ENCODE results near the gene TAOK3. TPM values are rescaled to one million over a fixed set of nuclear protein-coding genes. Genes with fewer than 3 reads are reported as not detected.
"Not testable (repeated sequence)": the region's sequence is repeated elsewhere in the genome, so short reads cannot be mapped to it uniquely, and the experiment has no call there.

TAOK3 gene
- total RNA-seq, 3 donors from 2014 or later, result 43.5 to 57.8 (median 46.9) TPM

DNA sequence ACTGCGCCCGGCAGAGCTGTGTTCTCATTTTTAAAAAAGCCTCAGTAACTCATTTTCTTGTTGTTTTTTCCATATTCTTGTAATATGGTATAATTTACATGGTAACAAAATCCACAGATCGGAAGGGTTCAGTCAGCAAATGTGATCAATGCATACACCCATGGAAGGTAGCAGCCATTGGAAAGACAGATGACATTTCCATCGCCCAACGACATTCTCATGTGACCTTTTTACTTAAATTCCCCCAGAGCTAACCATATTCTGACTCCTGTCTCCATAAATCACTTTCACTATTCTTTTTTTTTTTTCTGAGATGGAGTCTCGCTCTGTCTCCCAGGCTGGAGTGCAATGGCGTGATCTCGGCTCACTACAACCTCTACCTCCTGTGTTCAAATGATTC lies 231.9 kb downstream of the TAOK3 start:
- DNase-seq (ENCODE audit: low spot score in 2 of 2), result no peak
- Histone ChIP-seq H3K27me3 (no peaks in the 10 kb centered on the region), H3K4me3 (no peak overlapping the region), H3K27ac (no peak overlapping the region), H3K36me3 (no peaks in the 10 kb centered on the region), H3K4me1 (no peaks in the 10 kb centered on the region), H3K9me3 (no peaks in the 10 kb centered on the region)
- TF ChIP-seq, protein P1, sequence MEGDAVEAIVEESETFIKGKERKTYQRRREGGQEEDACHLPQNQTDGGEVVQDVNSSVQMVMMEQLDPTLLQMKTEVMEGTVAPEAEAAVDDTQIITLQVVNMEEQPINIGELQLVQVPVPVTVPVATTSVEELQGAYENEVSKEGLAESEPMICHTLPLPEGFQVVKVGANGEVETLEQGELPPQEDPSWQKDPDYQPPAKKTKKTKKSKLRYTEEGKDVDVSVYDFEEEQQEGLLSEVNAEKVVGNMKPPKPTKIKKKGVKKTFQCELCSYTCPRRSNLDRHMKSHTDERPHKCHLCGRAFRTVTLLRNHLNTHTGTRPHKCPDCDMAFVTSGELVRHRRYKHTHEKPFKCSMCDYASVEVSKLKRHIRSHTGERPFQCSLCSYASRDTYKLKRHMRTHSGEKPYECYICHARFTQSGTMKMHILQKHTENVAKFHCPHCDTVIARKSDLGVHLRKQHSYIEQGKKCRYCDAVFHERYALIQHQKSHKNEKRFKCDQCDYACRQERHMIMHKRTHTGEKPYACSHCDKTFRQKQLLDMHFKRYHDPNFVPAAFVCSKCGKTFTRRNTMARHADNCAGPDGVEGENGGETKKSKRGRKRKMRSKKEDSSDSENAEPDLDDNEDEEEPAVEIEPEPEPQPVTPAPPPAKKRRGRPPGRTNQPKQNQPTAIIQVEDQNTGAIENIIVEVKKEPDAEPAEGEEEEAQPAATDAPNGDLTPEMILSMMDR (IDR thresholded peaks at IDR 0.05), result no peak
- no peak for TF ChIP-seq POLR2AphosphoS5 (IDR thresholded peaks at IDR 0.05)
- no peak for TF ChIP-seq POLR2A (IDR thresholded peaks at IDR 0.05)
- intact Hi-C loops (cut with DNase I; ENCODE audit: low total_unique reads), result no loop called here

GRCh38 chr12:118137148-118137678 lies 235.5 kb downstream of the TAOK3 start:
- Histone ChIP-seq H3K4me1 (no peaks in the 10 kb centered on the region), H3K36me3 (no peaks in the 10 kb centered on the region), H3K27me3 (no peaks in the 10 kb centered on the region), H3K9me3 (no peaks in the 10 kb centered on the region), H3K27ac (peak overlapping the region; percentile 93 to 94), H3K4me3 (peak overlapping the region; percentile 95 to 97 (median 96))
- DNase-seq (ENCODE audit: low spot score in 2 of 2), result no peak
- intact Hi-C loops (cut with DNase I; ENCODE audit: low total_unique reads), result no loop called here
- TF ChIP-seq POLR2AphosphoS5 (IDR thresholded peaks at IDR 0.05), result no peak

- DNase-seq (ENCODE audit: low spot score in 2 of 2), result peak; percentile 23 to 52
- peak overlapping the region; percentile 93 to 94 for H3K27ac ChIP-seq
- TF ChIP-seq, protein P1 (IDR thresholded peaks at IDR 0.05), result no peak
- peak overlapping the region; percentile 95 to 97 (median 96) for H3K4me3 ChIP-seq
- no peaks in the 10 kb centered on the region for H3K27me3 ChIP-seq
- intact Hi-C loops (cut with DNase I; ENCODE audit: low total_unique reads), result no loop called here
- no peaks in the 10 kb centered on the region for H3K36me3 ChIP-seq
- no peaks in the 10 kb centered on the region for H3K4me1 ChIP-seq
- no peaks in the 10 kb centered on the region for H3K9me3 ChIP-seq
Observed at GRCh38 chr12:118136559-118137003, 236.1 kb downstream of the TAOK3 start.

GRCh38 chr12:118135788-118136558 lies 236.7 kb downstream of the TAOK3 start, which contains the start of gene PEBP1:
Gene PEBP1 (plus strand): TSS chr12:118136124. CDS start chr12:118136210, 86 bp downstream.
- peak within 1 kb of the TSS; percentile 95 to 97 (median 96) for H3K4me3 ChIP-seq
- peak within 1 kb of the TSS; percentile 93 to 94 for H3K27ac ChIP-seq
- no peaks in the 10 kb centered on the region for H3K27me3 ChIP-seq
- H3K9me3 ChIP-seq, result no peaks in the 10 kb centered on the region
- DNase-seq (ENCODE audit: low spot score in 2 of 2), result peak; percentile 94 to 96
- intact Hi-C loops (cut with DNase I; ENCODE audit: low total_unique reads), result no loop called here
- no peaks in the 10 kb centered on the region for H3K36me3 ChIP-seq
- TF ChIP-seq, protein P1 (IDR thresholded peaks at IDR 0.05), result no peak
- peak; percentile 72 for TF ChIP-seq POLR2A (IDR thresholded peaks at IDR 0.05)
- TF ChIP-seq POLR2AphosphoS5 (IDR thresholded peaks at IDR 0.05), result peak; percentile 77 to 89 (median 80)
- no peaks in the 10 kb centered on the region for H3K4me1 ChIP-seq

GRCh38 chr12:118129436-118129835 lies 243.3 kb downstream of the TAOK3 start:
- H3K27ac ChIP-seq; intact Hi-C loops (cut with DNase I; ENCODE audit: low total_unique reads); H3K36me3 ChIP-seq; H3K9me3 ChIP-seq; H3K4me3 ChIP-seq; H3K27me3 ChIP-seq; DNase-seq (ENCODE audit: low spot score in 2 of 2); H3K4me1 ChIP-seq: not testable (repeated sequence)

DNA sequence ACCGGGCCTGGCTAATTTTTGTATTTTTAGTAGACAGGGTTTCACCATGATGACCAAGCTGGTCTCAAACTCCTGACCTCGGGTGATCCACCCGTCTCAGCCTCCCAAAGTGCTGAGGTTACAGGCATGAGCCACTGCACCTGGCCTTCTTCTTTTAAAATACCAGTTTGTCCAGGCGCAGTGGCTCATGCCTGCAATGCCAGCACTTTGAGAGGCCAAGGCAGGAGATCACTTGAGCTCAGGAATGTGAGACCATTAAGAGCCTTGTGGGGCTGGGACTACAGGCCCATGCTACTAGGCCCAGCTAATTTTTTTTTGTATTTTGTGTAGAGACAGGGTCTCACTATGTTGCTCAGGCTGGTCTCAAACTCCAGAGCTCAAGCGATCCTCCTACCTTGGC lies 244.8 kb downstream of the TAOK3 start:
- H3K27ac ChIP-seq, result no peak overlapping the region
- H3K36me3 ChIP-seq, result no peaks in the 10 kb centered on the region
- H3K4me3 ChIP-seq, result no peak overlapping the region
- no peaks in the 10 kb centered on the region for H3K4me1 ChIP-seq
- TF ChIP-seq POLR2A (IDR thresholded peaks at IDR 0.05), result no peak
- TF ChIP-seq POLR2AphosphoS5 (IDR thresholded peaks at IDR 0.05), result no peak
- TF ChIP-seq, protein P1 (IDR thresholded peaks at IDR 0.05), result no peak
- DNase-seq (ENCODE audit: low spot score in 2 of 2), result no peak
- H3K27me3 ChIP-seq, result no peaks in the 10 kb centered on the region
- intact Hi-C loops (cut with DNase I; ENCODE audit: low total_unique reads), result no loop called here
- no peaks in the 10 kb centered on the region for H3K9me3 ChIP-seq

Measured in breast epithelium (tissue), 4 donors.